Right atrium auricular region (tissue), 2 donors: ENCODE results near the gene GAB3. TPM values are rescaled to one million over a fixed set of nuclear protein-coding genes. Genes with fewer than 3 reads are reported as not detected.
A peak's percentile ranks its signal among the peaks of the same experiment; 100 is the strongest.

Experiments
- DNase-seq: peaks from one replicate; pipeline ENCODE4 v3.0.0-alpha.2; 2019; ENCODE audit warnings: low spot score
- H3K27ac ChIP-seq, 2 donors: fragments of 200-600 bp; sonication (generic); 1 replicate in 1 of 2; 2 replicates in 1 of 2; pipeline ENCODE4 v1.5.1; 2016 to 2019
- H3K27me3 ChIP-seq, 2 donors: fragments of 200-600 bp; sonication (generic); one replicate each; pipeline versions ENCODE4 v1.5.1 to v1.6.0; 2017 to 2019
- H3K36me3 ChIP-seq: fragments of 200-600 bp; sonication (generic); one replicate; pipeline ENCODE4 v1.5.1; 2016
- H3K4me1 ChIP-seq, 2 donors: fragments of 200-600 bp; sonication (generic); one replicate each; pipeline versions ENCODE4 v1.5.1 to v1.6.0; 2017 to 2019
- H3K4me3 ChIP-seq, 2 donors: fragments of 200-600 bp; sonication (generic); 1 replicate in 1 of 2; 2 replicates in 1 of 2; pipeline ENCODE4 v1.5.1; 2017 to 2019; ENCODE audit warnings: mild to moderate bottlenecking in 1 of 2, moderate library complexity in 1 of 2
- H3K9me3 ChIP-seq, 2 donors: fragments of 200-600 bp; sonication (generic); one replicate each; pipeline ENCODE4 v1.5.1; 2019
- CTCF ChIP-seq, 2 donors: fragments of 200-600 bp; sonication (generic); IDR thresholded peaks; one replicate each; pipeline ENCODE4 v1.5.1; 2019; ENCODE audit warnings: antibody characterized with exemption in 2 of 2
- total RNA-seq, 2 donors: library from RNA; depleted of rRNA; stranded (reverse); fragments of >200 nt; gene quantifications; one replicate each; pipeline ENCODE4 v1.1.0, GENCODE V29; 2016

The GAB3 gene
- total RNA-seq, 2 donors from 2014 or later, result 13.5 to 16.9 TPM

- Histone ChIP-seq H3K27ac (peak overlapping the region in 1 of 2 donors; percentile 11), H3K4me3 (no peak overlapping the region), H3K4me1 (peaks cover 0 to 19% of the 10 kb centered on the region in 2 donors), H3K27me3 (no peaks in the 10 kb centered on the region), H3K36me3 (no peaks in the 10 kb centered on the region), H3K9me3 (peaks cover 0 to 7% of the 10 kb centered on the region in 2 donors)
- DNase-seq, result no peak
- TF ChIP-seq CTCF (IDR thresholded peaks at IDR 0.05), result no peak
Observed at GRCh38 chrX:154717824-154718223, 33.1 kb downstream of the GAB3 start.

GRCh38 chrX:154715825-154716224 lies 35.1 kb downstream of the GAB3 start:
- H3K4me1 ChIP-seq, result peaks cover 0 to 24% of the 10 kb centered on the region in 2 donors
- H3K27ac ChIP-seq, result no peak overlapping the region

GRCh38 chrX:154714925-154715324 lies 36.0 kb downstream of the GAB3 start:
- Histone ChIP-seq H3K27me3 (no peaks in the 10 kb centered on the region), H3K4me1 (peaks cover 0 to 24% of the 10 kb centered on the region in 2 donors), H3K9me3 (no peaks in the 10 kb centered on the region), H3K4me3 (no peak overlapping the region), H3K36me3 (peaks cover 15% of the 10 kb centered on the region), H3K27ac (no peak overlapping the region)
- TF ChIP-seq CTCF (IDR thresholded peaks at IDR 0.05), result peak; percentile 60 to 88
- no peak for DNase-seq

More at GRCh38 chrX:154715825-154716224, 35.1 kb downstream of the GAB3 start:
- no peak for TF ChIP-seq CTCF (IDR thresholded peaks at IDR 0.05)
- peaks cover 15% of the 10 kb centered on the region for H3K36me3 ChIP-seq
- no peaks in the 10 kb centered on the region for H3K27me3 ChIP-seq
- H3K9me3 ChIP-seq, result peaks cover 0 to 2% of the 10 kb centered on the region in 2 donors
- no peak for DNase-seq
- no peak overlapping the region for H3K4me3 ChIP-seq

- H3K36me3 ChIP-seq, result peaks cover 18% of the 10 kb centered on the region
- H3K27ac ChIP-seq, result peak overlapping the region in 1 of 2 donors; percentile 66
Observed at GRCh38 chrX:154712781-154713740, 37.8 kb downstream of the GAB3 start.

GRCh38 chrX:154711264-154711663 lies 39.6 kb downstream of the GAB3 start:
- DNase-seq, result no peak
- H3K9me3 ChIP-seq, result no peaks in the 10 kb centered on the region
- TF ChIP-seq CTCF (IDR thresholded peaks at IDR 0.05), result no peak
- no peaks in the 10 kb centered on the region for H3K27me3 ChIP-seq
- H3K27ac ChIP-seq, result no peak overlapping the region
- H3K36me3 ChIP-seq, result peaks cover 18% of the 10 kb centered on the region
- H3K4me3 ChIP-seq, result no peak overlapping the region
- H3K4me1 ChIP-seq, result peaks cover 0 to 5% of the 10 kb centered on the region in 2 donors

More at GRCh38 chrX:154712781-154713740, 37.8 kb downstream of the GAB3 start:
- H3K4me1 ChIP-seq, result peaks cover 0 to 11% of the 10 kb centered on the region in 2 donors
- H3K9me3 ChIP-seq, result no peaks in the 10 kb centered on the region
- TF ChIP-seq CTCF (IDR thresholded peaks at IDR 0.05), result no peak
- no peak for DNase-seq
- no peak overlapping the region for H3K4me3 ChIP-seq
- no peaks in the 10 kb centered on the region for H3K27me3 ChIP-seq
